Activated effector memory CD4-positive, alpha-beta T cell treated with Interleukin-2 at 50 U/mL for 16 hours (primary cell): ENCODE measurements around the gene ANTXRL.
"Not testable (repeated sequence)": the region's sequence is repeated elsewhere in the genome, so short reads cannot be mapped to it uniquely, and the experiment has no call there.

Experiments used
- DNase-seq: peaks from one replicate; pipeline ENCODE4 v3.0.0-alpha.2; 2020

The ANTXRL gene

DNA sequence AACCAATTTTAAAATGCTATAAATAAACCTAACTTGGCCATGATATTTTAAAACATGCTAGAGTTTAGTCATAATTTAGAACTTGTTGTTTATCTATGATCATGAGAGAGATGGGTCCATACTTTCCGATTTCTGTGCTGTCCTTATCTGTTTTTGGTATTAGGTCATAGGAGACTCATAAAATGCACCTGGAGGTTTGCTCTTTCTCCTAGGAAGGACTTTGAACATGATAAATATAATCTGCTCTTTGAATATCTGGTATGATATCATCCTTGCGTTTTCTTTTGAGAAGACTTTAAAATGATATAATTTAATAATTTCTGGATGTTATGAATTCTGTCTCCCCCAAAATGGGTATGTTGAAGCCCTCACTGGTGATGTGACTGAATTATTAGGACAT, 9.0 kb upstream of the ANTXRL start:
- DNase-seq = no peak

DNA sequence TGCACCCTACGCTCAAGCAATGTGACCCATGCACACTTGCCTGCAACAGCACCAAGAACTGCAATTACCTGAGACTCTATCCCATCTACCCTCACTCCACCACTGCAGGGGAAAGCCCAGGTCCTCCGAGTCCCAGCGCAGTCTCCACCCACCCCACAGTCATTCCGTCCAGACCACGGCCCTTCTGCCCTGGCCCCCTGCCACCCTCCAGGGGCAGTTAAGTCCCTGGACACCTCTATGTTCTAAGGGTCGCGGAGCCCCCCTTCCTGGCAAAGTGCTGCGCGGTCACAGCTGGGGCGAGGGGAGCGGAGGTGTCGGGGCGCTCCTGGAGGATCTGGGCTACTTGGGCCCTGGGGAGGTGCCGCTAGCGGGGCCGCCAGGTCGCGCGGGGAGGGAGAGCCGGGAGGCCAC, 4.4 kb upstream of the ANTXRL start:
- not testable (repeated sequence) for DNase-seq

DNA sequence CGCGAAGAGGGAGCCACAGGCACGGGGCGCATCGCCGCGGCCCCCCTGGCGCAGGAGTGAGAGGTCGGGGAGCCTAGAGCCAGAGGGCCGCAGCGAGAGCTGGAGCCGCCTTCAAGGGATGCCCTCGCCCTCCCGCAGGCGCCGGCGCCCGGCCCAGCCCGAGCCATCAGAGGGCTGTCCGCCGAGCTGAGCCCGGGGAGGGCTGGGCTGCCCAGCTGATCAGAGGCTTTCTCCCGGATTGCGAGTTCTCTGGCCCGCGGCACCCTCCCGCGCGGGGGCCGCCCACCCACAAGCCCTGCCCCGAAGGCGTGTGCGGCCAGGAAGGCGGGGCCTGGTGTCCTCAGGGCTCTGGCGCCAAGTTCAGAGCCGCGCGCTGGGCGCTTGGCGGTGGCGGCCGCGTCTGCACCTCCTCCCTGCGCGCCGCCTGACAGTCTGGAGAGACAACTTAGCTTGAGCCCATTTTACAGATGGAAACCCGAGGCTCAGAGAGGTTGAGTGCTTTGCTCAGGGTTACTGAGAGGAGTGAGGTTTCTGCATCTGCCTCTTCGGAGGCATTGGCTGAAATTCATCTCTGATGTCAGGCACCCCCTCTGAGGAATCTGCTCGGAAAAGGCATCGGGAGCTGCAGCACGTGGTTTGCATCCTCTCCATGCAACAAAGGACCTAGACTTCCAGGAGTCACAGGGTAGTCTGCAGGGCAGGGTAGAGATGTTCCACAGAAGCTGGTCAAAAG, 3.8 kb upstream of the ANTXRL start:
- peak; percentile 68 for DNase-seq

DNA sequence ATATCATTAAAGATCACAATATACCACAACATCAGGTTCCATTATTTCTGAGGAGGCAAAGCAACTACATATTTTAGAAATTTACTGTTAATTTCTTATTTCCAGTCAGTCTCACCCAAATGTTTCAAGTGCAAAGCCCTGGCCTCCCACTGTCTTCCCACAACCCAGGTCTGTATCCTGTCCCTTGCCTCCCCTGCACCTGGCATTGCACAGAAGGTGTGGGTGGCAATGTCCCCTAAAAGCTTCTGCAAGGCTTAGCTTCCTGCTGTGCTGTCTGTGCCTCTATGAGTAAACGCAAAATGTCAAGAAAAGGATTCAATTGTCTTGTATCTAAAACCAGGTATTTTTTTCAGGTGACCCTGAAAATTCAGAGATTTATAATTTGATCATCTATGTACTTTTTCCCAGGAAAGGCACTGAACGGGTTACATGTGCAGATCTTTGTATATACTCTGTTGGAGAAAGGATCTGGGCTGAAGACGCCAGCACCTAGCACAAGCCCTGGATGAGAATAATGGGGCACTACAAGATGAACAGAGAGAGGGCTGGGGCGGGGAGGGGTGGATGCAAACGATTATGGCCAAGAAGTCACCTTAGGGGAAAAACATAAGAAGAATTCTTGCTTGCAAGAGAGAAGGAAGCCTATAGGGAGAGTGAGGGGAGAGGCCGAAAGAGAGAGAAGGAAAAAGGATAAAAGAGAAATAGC, 3.1 kb upstream of the ANTXRL start:
- no peak for DNase-seq

DNA sequence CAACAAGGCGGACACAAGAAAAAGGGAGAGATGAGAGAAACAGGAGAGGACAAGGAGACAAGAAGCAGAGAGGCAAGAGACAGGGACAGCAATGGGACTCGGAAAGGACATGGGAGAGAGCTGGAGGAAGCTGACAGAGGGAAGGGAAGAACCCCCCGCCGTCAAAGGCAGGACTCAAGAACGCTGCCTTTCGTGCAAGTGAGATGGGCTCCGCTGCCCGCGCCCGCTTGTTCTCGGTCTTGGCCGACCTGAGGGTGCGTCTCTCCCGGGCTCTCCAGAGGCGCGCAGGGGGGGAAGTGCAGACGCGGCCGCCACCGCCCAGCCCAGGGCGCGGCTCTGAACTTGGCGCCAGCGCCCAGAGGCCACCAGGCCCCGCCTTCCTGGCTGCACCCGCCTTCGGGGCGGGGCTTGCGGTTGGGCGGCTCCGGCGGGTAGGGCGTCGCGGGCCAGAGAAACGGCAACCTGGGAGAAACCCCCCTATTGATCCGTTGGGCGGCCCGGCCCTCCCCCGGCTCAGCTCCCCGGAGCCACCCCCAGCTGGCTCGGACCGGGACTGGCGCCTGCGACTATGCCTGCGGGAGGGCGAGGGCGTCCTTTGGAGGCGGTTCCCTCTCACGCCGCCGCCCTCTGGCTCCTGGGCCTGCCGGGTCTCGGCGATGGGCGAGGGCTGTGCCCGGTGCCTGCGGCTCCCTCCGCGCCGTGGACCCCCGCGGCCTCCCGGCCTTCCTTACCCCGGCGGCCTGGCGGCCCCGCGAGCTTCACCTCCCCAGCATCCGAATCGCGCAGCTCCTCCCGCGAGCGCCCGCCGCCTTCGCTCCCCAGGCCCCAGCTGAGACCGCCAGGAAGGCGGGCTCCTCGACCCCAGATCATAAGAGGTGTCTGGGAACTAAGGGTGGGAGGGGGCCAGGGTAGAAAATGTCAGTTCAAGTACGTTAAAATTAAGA, 2.2 kb upstream of the ANTXRL start:
- DNase-seq = peak; percentile 81

DNA sequence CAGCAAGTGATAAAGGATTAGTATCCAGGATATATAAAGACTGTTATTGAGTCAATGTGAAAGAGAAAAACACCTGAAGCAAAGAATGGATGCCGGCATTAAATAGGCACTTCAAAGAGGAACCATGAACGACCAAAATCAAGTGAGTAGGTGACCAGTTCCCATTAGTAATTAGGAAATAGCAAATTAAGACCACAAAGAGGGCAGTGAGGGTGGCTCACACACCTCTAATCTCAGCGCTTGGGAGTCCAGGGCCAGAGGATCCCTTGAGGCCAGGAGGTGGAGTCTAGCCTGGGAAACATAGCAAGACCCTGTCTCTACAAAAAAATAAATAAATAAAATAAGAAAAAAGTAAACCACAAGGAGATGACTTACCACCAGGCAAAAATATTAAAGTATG, 1.5 kb upstream of the ANTXRL start:
- DNase-seq = no peak

DNA sequence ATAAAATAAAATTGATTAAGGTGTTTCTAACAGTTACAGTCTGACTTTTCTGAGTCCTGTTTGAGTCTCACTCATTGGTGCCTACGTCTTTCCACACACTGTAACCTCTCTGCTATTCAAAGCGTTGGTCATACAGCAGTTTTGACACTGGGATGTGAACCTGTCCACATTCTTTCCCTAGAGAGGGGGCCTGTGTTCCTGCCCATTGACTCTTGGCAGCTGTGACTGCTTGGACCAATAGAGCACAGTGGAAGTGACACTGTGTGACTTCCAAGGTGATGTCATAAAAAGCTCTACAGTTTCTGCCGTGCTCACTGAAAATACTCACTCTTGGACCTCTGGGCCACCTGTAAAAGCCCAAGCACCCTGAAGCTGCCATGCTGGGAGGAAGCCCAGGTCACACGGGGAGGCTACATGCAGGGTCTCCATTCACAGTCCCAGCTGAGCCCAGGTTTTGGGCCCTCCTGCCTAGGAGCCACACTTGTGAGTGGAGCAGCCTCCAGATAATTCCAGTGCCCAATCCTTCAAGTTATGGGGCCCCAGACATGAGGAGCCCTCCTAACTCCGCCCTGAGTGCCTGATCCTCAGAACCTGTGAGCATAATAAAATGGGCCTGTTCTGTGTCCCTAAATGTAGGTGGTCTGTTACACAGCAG, 704 bp upstream of the ANTXRL start:
- no peak for DNase-seq

DNA sequence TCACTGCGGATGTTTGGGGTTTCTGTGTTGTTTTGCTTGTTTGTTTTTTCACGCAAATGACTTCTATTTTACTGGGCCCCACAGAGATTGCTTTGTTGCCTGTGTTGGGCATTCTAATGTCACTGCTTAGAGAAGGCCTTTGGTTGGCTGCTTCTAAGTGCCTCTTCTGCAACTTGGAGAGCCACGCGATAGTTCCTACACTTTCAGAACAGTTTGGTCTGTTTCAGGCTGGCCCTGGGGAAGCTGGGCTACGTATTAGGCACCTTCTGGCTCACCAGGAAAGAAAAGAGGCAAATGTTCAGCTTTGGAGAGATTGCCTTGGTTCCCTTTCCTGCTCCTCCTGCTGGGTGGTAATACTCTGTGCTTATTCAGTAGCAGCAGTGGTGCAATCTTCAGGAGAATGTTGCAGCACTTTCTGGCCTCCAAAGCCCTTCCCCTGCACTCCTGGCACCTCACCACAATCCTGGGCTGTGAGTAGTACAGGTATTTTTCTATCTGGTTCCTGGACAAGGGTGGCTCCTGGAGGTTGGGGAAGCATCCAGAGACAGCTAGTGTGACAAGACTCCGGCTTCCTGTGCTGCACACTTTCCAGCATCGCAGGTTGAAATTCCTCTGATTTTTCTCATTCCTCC, 1.2 kb downstream of the ANTXRL start:
- DNase-seq = no peak

DNA sequence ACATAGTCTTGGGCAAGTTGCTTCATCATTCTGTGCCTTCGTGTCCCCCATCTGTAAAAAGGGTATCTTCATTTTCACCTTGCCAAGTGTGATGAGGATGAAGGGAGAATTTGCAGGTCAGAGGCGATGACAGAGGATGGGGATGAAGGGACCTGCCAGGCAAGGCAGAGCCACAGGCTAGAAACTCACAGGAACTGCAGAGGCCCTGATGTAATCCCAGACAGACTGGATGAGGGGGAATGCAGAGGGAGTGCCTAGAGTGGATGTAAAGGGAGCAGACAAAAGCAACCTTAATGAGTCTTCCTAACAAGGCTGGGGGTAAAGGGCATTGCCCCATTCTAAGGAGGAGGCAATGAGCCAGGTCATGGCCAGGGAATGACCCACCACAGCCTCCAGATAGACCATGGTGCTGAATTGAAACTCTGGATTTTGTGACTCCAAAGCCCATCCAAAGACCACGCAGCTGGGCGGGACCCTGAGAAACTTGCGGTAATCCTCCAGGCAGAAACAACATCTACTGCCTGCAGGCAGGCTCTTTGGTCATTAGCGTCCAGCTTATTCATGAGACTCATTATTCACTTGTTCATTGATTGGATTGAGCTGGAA, 1.9 kb downstream of the ANTXRL start:
- no peak for DNase-seq

DNA sequence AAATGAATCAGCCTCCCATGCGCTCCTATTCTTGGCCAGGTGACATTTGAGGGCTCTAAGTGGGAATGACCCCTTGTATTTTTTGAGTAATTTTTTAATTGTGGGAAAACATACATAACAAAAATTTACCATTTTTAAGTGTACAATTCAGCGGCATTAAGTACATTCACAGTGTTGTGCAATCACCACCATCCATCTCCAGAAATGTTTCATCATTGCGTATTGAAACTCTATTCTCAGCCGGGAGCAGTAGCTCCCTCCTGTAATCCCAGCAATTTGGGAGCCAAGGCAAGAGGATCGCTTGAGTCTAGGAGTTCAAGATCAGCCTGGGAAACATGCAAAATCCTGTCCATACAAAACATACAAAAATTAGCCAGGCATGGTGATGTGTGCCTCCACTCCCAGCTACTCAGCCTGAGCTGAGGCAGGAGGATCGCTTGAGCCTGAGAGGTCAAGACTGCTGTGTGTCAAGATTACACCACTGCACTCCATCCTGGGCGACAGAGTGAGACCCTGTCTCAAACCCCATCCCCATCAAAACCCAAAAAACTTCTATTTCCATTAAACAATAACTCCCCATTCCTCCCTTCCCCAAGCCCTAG, 2.5 kb downstream of the ANTXRL start:
- DNase-seq = no peak

DNA sequence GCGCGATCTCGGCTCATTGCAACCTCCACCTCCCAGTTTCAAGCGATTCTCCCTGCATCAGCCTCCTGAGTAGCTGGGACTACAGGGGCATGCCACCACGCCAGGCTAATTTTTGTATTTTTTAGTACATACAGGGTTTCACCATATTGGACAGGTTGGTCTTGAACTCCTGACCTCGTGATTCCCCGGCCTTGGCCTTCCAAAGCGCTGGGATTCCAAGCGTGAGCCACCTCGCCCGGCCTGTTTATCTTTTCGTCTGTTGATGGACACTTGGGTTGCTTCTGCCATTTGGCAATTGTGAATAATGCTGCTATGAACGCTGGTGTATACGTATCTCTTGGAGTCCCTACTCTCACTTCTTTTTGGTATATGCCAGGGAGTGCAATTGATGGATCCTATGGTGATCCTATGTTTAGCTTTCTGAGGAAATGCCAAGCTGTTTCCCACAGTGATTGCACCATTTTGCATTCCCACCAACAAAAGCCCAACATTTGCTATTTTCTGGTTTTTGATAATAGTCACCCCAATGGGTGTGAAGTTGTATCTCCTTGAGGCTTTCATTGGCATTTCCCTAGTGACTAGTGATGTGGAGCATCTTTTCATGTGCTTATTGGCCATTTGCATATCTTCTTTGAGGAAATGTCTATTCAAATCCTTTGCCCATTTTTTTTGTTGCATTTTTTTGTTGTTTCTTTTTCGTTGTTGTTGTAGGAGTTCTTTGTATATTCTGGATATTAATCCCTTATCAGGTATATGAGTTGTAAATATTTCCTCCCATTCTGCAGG, 3.5 kb downstream of the ANTXRL start:
- no peak for DNase-seq

DNA sequence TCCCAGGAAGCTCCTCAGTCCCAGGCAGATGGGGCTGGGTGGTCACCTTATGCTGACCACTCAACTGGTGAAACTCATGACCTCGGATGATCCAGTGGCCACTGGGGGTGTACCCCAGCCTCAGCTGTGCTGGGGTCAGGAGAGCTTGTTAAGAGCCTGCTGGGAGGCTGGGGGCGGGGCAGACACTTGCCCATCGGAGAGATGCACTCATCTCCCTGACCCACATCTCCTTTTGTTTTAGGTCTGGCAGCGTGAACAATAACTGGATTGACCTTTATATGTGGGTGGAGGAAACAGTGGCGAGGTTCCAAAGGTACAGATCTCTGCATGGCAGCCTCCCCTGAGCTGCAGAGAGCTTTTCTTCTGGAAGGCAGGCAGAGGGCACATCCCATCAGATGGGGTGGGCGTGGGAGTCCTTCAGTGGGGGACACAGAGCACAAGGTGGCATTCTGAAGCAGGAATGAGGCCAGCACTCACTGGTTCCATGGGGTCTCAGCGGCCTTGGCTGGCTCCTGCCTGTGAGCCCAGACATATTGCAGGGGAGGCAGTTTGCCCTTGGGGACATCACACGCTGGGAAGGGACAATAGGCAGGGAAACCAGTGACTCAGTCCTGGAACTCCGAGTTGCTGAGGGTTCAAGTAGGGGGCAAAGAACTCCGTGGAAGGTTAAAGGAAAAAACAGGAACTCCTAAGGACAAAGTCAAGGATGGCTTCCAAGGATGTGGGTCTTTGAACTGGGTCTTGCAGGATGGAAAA, 5.2 kb downstream of the ANTXRL start:
- no peak for DNase-seq

DNA sequence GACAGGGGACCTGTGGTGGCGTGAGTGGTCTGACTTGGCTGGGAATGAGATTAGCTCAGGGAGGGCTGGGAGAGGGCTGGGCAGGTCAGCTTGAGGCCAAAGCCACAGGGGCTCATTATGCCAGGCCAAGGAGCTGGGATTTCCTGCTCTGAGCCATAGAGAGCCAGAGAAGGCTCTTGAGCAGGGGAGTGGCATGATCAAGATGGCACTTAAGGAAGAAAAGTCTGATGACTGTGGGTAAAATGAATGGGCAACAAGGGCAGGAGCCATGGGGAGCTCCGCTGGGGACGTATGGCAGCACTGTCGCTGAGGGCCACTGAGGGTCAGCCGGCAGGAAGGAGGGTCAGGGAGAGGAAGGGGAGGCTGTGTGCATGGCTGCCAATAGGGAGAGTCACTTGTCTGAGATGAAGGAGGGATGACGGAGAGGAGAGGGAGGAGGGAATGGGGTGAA, 5.8 kb downstream of the ANTXRL start:
- no peak for DNase-seq

DNA sequence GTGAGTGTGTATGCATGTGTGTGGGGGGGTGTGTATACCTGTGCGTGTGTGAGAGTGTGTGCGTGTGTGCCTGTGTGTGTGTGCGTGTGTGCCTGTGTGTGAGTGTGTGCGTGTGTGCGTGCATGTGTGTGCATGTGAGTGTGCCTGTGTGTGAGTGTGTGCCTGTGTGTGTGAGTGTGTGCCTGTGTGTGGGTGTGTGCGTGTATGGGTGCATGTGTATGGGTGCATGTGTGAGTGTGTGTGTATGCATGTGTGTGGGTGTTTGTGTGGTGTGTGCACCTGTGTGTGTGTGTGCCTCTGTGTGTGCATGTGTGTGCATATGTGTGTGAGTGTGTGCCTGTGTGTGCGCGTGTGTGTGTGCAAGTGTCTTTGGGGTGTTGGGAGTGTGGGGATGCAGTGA, 6.4 kb downstream of the ANTXRL start:
- DNase-seq = no peak

DNA sequence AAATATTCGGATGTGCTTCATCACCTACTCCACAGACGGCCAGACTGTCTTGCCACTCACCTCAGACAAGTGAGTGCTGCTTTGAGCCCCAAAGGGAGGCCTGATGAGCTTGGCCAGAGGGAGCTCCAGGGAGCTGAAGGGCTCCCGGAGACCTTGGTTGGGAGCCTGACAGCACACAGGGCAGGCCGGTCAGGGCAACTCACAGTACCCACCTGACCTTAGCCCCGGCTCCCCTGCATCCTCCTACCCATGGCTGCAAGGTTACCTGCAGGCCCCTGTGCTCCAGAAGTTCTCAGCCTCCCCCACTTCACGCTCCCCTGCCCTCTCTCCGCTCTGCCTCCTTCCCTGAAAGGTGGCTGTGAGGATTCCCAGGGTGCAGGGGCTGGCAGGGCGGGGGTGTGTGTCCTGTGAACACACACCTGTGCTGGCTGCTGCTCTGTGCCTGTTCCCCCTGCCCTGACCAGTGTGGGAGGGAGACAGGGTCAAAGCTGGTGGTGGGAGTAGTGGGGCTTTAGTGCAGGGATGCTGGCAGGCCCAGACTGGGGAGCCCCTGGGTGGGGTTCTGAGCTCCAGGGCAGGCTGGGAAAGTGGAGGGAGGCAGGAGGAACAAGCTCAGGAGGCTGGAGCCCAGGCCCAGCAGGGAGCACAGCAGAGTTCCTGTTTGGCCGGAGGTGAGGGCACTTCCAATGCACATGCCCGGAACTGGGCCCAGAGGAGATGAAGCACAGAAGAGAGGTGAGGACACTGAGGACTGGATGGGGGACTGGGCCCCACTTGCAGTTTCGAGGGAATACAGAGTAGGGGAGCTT, 7.2 kb downstream of the ANTXRL start:
- DNase-seq = no peak

DNA sequence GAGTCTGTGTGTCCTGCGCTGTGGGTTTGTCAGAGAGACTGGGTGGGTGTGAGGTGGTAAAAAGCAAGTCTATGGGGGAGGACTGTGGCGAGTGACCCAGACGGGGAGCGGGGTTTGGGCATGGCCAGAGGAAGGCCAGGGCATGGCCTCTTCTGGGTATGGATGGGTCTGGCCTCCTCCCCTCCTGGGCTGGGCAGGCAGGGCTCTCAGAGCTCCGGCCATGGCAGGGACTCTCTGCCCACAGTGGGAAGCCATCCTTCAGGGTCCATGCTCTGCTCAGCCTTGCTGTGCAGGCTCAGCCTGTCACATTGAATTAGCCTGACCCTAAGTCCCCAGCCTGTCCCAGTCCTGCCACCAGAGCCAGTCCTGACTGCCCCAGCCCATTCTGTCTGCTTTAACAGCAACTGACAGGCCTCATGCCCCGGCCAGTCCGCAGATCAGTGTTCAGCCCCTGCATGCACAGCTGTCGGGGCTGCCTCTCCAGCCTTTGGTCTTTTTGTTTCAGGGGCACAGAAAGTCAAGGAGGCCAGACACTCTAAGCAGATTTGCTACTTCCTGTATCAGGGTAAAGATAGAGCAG, 7.9 kb downstream of the ANTXRL start:
- DNase-seq = no peak

DNA sequence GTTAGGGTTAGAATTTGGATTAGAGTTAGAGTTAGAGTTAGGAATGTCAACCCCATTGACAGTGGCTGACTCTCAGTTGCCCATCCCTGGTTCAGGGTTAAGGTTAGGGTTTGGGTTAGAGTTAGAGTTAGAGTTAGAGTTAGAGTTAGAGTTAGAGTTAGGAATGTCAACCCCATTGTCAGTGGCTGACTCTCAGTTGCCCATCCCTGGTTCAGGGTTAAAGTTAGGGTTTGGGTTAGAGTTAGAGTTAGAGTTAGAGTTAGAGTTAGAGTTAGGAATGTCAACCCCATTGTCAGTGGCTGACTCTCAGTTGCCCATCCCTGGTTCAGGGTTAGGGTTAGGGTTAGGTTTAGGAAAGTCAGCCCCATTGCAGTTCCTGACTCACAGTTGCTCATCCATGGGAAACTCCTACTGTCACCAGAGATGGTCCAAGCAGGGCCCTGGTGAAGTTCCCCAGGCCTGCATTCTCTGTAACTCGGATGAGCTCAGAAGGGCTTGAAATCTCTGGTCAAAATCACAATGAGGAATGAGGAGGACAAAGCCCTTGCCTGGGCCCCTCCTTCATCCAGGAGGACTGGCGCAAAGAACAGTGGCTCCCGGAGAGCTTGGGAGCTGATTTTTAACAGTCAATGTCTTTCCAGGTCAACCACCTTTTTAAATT, 8.7 kb downstream of the ANTXRL start:
- not testable (repeated sequence) for DNase-seq

DNA sequence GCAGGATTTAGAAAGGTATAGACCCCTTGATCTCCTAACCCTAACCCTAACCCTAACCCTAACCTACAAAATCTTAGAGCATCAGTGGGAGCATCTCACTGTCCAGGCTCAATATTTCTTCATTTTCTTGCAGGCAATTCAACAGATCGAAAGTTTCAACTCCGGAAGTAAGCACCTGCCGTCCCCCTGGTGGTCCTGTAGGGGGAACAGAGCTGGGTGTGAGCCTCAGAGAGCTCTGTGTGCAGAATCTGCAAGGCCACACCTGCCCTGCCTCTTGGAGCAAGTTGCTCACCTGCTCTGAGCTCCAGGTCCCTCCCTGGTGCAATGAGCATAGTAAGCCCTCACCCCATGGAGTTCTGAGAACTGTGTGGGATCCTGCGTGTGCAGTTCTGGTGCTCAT, 9.3 kb downstream of the ANTXRL start:
- DNase-seq = not testable (repeated sequence)
